OCI-LY1 (cell line): Measurements from ENCODE around the gene METTL9.

Experiments used
- CTCF ChIP-seq: fragments of 200-600 bp; sonication (generic), shearing (Covaris generic); IDR thresholded peaks from 2 replicates; pipeline ENCODE4 v1.5.1; 2017; ENCODE audit warnings: mild to moderate bottlenecking, antibody characterized with exemption, low read length, moderate library complexity, mixed read lengths
- EZH2 ChIP-seq: fragments of 200-600 bp; sonication (generic), shearing (Covaris generic); IDR thresholded peaks from 2 replicates; pipeline ENCODE4 v1.8.0; 2017; ENCODE audit warnings: borderline replicate concordance, mixed run types, mild to moderate bottlenecking, antibody characterized with exemption, low read length, moderate library complexity, mixed read lengths

- TF ChIP-seq CTCF (no peak), EZH2 (no peak)
Observed at GRCh38 chr16:21703589-21704174, 104.3 kb downstream of the METTL9 start.
